Thoracic aorta endothelial cell (primary cell): ENCODE data around the gene PRDM15. TPM values are rescaled to one million over a fixed set of nuclear protein-coding genes. Genes with fewer than 3 reads are reported as not detected.

Source experiments
- small RNA-seq: library from RNA; depleted of rRNA; stranded (forward); fragments of <200 nt; gene quantifications from one replicate; pipeline ENCODE3, GENCODE V24; 2012
- total RNA-seq: library from RNA; depleted of rRNA; stranded (reverse); fragments of >200 nt; gene quantifications from 2 replicates; pipeline ENCODE4 v1.2.3, GENCODE V29; 2012

PRDM15 gene, protein sequence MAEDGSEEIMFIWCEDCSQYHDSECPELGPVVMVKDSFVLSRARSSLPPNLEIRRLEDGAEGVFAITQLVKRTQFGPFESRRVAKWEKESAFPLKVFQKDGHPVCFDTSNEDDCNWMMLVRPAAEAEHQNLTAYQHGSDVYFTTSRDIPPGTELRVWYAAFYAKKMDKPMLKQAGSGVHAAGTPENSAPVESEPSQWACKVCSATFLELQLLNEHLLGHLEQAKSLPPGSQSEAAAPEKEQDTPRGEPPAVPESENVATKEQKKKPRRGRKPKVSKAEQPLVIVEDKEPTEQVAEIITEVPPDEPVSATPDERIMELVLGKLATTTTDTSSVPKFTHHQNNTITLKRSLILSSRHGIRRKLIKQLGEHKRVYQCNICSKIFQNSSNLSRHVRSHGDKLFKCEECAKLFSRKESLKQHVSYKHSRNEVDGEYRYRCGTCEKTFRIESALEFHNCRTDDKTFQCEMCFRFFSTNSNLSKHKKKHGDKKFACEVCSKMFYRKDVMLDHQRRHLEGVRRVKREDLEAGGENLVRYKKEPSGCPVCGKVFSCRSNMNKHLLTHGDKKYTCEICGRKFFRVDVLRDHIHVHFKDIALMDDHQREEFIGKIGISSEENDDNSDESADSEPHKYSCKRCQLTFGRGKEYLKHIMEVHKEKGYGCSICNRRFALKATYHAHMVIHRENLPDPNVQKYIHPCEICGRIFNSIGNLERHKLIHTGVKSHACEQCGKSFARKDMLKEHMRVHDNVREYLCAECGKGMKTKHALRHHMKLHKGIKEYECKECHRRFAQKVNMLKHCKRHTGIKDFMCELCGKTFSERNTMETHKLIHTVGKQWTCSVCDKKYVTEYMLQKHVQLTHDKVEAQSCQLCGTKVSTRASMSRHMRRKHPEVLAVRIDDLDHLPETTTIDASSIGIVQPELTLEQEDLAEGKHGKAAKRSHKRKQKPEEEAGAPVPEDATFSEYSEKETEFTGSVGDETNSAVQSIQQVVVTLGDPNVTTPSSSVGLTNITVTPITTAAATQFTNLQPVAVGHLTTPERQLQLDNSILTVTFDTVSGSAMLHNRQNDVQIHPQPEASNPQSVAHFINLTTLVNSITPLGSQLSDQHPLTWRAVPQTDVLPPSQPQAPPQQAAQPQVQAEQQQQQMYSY
- total RNA-seq, result 6.8 and 9.8 TPM in 2 replicates

GRCh38 chr21:41879190-41879998 is at the start of gene PRDM15:
Gene PRDM15, minus strand, starts transcription at chr21:41879344. Its CDS starts 18,981 bp downstream, at chr21:41860363.

GRCh38 chr21:41766883-41767605 is 112.1 kb downstream of the PRDM15 start, which contains the start of gene RIPK4:
Gene RIPK4, minus strand, starts transcription at chr21:41767052. Its CDS starts 11 bp downstream, at chr21:41767041.

Small RNA genes lying within 50 kb of the gene (small RNA-seq; reads per million reads assigned to genes)
- gene RF00334, result not detected

Other genes with a start within 250 kb of the PRDM15 start
- gene RIPK4, start 112.3 kb downstream of the PRDM15 start, total RNA-seq, result not detected in 2 replicates
- gene C2CD2, start 74.7 kb upstream of the PRDM15 start, total RNA-seq, result 27.7 and 28.6 TPM in 2 replicates
- 14.8 and 16.1 TPM in 2 replicates for gene ZBTB21, start 131.0 kb upstream of the PRDM15 start, total RNA-seq
- gene UMODL1, start 192.0 kb upstream of the PRDM15 start, total RNA-seq, result not detected in 2 replicates